GM12874 (cell line): ENCODE results near the gene CFAP65.

Experiments
- TF ChIP-seq, protein P1 (sequence below): IDR thresholded peaks from 2 replicates; pipeline ENCODE4 v1.5.1; 2011; ENCODE audit warnings: low read depth, mild to moderate bottlenecking, control low read depth, low read length, moderate library complexity; ENCODE audit not compliant: insufficient read depth

The CFAP65 gene

GRCh38 chr2:219054956-219055903 is 13.9 kb upstream of the CFAP65 start:
- TF ChIP-seq, protein P1, sequence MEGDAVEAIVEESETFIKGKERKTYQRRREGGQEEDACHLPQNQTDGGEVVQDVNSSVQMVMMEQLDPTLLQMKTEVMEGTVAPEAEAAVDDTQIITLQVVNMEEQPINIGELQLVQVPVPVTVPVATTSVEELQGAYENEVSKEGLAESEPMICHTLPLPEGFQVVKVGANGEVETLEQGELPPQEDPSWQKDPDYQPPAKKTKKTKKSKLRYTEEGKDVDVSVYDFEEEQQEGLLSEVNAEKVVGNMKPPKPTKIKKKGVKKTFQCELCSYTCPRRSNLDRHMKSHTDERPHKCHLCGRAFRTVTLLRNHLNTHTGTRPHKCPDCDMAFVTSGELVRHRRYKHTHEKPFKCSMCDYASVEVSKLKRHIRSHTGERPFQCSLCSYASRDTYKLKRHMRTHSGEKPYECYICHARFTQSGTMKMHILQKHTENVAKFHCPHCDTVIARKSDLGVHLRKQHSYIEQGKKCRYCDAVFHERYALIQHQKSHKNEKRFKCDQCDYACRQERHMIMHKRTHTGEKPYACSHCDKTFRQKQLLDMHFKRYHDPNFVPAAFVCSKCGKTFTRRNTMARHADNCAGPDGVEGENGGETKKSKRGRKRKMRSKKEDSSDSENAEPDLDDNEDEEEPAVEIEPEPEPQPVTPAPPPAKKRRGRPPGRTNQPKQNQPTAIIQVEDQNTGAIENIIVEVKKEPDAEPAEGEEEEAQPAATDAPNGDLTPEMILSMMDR: no peak

DNA sequence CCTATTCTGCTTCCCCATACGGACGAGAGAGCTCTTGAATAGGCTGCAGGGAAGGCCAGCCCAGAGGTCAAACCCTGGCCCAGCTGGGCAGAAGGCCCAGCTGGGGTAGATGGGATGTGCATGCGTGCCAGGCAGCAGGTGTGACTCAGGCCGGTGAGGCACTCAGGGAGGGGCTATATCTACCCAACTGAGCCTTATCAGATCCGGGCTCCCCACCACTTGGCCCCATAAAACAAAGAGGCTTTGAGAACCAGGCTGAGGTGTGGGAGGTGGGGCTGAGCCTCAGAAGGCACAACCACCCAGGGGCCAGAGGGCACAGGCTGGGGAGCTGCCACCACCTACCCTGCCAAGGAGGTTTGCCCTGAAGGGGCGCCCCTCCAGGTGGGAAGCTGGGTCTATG is 8.0 kb upstream of the CFAP65 start:
- TF ChIP-seq, protein P1: no peak

DNA sequence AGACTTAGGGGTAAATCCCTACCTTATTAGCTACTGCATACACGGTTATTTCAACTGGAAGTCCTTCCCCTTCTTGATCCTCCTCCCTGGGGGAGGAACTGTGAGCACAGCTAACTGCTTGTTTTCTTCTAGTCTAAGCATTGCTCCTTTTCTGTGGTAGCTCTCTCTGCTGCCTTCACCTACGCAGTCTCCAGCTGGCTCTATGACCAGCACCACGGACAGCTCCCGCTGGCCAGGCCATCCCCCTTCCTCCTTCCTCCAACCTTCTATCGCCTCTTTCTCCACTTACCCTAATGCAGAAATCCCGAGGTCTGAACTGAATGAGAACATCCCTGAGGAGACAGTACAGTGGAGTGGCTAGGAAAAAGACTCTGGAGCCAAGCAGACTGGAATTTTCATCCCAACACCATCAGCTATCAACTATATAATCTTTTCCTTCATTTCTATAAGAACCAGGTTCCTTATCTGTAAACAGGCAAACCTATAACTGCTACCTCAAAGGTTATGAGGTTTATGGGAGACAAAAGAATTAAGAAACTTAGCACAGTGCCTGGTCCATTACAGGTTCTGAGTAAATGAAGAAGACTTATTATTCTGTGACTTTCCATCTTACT is 4.7 kb upstream of the CFAP65 start:
- TF ChIP-seq, protein P1: no peak

DNA sequence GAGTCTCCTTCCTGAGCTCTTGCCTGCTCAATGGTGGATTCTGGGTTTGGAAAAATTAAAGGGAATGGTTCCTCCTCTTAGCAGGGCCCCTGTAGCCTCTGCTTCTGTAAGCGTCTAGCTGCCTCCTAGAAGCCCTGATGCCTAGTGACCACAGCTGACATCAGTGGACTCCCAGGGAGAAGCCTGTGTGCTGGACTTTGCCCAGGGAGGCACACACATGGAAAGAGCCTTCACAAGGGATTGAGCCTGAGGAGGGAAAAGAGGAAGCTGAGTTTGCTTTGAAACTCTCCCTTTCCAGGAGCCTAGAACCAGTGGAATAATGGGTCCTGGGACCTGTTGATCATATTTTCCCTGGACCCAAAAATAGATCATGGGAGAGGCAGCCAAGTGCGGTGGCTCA is 1.4 kb upstream of the CFAP65 start:
- TF ChIP-seq, protein P1: no peak

- TF ChIP-seq, protein P1: no peak
These were observed 841 bp upstream of the CFAP65 start for GRCh38 chr2:219042157-219042556.

- TF ChIP-seq, protein P1: no peak
These were observed 2.7 kb downstream of the CFAP65 start for GRCh38 chr2:219038600-219038999.

DNA sequence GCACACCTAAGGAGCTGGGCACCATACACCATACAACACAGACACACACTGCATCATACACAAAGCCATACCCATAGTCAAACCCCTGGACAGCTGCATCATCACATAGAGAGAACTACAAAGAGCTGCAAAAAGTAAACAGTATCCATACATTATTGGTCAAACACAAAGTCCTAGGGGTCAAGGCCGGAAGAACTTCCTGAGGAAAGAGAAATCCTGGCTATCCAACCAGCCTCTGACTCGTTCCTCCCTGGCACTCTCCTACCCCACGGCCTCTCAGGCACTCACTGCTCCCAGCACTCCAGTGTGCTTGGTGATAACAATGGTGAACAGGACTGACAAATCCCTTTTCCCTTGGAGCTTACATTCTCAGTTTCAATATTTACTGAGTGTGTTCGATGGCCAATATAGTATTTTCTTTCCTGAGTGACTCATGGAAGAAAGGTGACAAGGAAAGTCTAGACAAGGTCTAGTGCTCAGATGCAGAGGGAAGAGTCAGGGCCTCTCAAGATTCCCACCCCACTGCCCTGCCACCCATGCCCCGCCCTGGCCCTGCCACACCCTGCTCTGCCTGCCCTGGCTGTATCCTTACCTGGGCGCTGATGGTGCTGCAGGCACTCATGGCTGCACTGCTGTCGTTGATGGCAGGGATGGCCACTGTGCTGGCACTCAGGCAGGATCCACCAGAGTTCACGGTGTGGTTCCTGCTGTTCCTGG is 3.4 kb downstream of the CFAP65 start:
- TF ChIP-seq, protein P1: no peak
